ENCODE measurements around the gene SMYD3. TPM values are rescaled to one million over a fixed set of nuclear protein-coding genes. Genes with fewer than 3 reads are reported as not detected.
A peak's percentile ranks its signal among the peaks of the same experiment; 100 is the strongest.

The SMYD3 gene
- total RNA-seq, 3 donors from 2014 or later: 16.8 to 28.8 (median 19.5) TPM

- intact Hi-C loops (cut with DNase I; ENCODE audit: low total_unique reads): no loop called here
- TF ChIP-seq CTCF (IDR thresholded peaks at IDR 0.05) (no peak), POLR2AphosphoS5 (IDR thresholded peaks at IDR 0.05) (no peak), POLR2A (IDR thresholded peaks at IDR 0.05) (no peak)
Measured at GRCh38 chr1:246020211-246020954, 486.7 kb downstream of the SMYD3 start.

DNA sequence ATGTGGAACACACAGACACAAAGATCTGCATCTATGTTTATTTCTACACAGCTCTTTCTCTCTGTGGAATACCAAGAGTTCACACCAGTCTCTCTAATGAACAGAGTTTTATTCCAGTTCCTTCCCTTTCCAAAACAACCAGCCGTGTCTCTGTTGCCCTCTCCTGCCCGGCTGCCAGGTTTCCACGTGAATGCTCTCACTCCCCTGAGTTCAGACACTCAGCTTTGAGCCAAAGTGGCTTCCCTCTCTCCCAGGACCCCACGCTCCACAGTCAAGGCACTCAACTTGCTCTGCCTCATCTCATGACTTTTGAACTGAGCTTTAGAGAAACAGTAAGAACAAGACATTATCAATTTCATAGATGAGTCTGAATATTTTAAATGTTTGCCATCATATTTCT, 488.9 kb downstream of the SMYD3 start:
- TF ChIP-seq CTCF (IDR thresholded peaks at IDR 0.05) (no peak), POLR2A (IDR thresholded peaks at IDR 0.05) (no peak), POLR2AphosphoS5 (IDR thresholded peaks at IDR 0.05) (no peak)
- no peak overlapping the region for H3K27ac ChIP-seq
- DNase-seq (ENCODE audit: low spot score in 2 of 2): no peak
- H3K9me3 ChIP-seq: no peaks in the 10 kb centered on the region
- H3K27me3 ChIP-seq: no peaks in the 10 kb centered on the region
- H3K4me3 ChIP-seq: no peak overlapping the region
- H3K36me3 ChIP-seq: no peaks in the 10 kb centered on the region
- no peaks in the 10 kb centered on the region for H3K4me1 ChIP-seq
- intact Hi-C loops (cut with DNase I; ENCODE audit: low total_unique reads): no loop called here

More at GRCh38 chr1:246020211-246020954, 486.7 kb downstream of the SMYD3 start:
- DNase-seq (ENCODE audit: low spot score in 2 of 2): no peak
- H3K36me3 ChIP-seq: no peaks in the 10 kb centered on the region
- no peaks in the 10 kb centered on the region for H3K9me3 ChIP-seq
- H3K4me1 ChIP-seq: no peaks in the 10 kb centered on the region
- H3K4me3 ChIP-seq: no peak overlapping the region
- H3K27me3 ChIP-seq: no peaks in the 10 kb centered on the region
- H3K27ac ChIP-seq: no peak overlapping the region

DNA sequence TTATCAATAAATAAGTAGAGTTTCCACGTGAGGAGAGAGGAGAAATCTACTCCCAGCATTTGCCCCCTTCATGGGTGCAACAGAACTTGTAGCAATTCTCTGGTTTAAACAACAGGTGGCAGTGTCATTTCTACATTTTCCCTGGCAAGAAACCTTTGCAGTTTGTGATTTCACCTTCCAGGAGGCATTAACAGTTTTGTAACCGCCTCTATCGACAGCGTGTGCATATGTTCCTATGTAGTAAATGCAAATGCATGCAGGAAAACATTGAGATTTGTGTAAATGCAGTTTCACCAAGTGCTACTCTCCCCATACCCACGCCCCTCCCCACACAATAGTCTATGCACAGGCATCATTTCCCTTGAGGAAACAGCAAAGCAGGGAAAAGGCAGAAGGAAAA, 494.7 kb downstream of the SMYD3 start:
- H3K9me3 ChIP-seq: no peaks in the 10 kb centered on the region
- no peaks in the 10 kb centered on the region for H3K36me3 ChIP-seq
- no peak overlapping the region for H3K27ac ChIP-seq
- no peak for DNase-seq (ENCODE audit: low spot score in 2 of 2)
- H3K27me3 ChIP-seq: no peaks in the 10 kb centered on the region
- TF ChIP-seq POLR2AphosphoS5 (IDR thresholded peaks at IDR 0.05) (no peak), CTCF (IDR thresholded peaks at IDR 0.05) (peak in 2 of 3 donors; percentile 33 to 57), POLR2A (IDR thresholded peaks at IDR 0.05) (no peak)
- H3K4me3 ChIP-seq: no peak overlapping the region
- intact Hi-C loops (cut with DNase I; ENCODE audit: low total_unique reads): no loop called here
- no peaks in the 10 kb centered on the region for H3K4me1 ChIP-seq

- H3K36me3 ChIP-seq: no peaks in the 10 kb centered on the region
- no peaks in the 10 kb centered on the region for H3K9me3 ChIP-seq
- no peak for TF ChIP-seq CTCF (IDR thresholded peaks at IDR 0.05)
- no peak for TF ChIP-seq POLR2AphosphoS5 (IDR thresholded peaks at IDR 0.05)
- TF ChIP-seq POLR2A (IDR thresholded peaks at IDR 0.05): no peak
- no peak overlapping the region for H3K27ac ChIP-seq
- no peaks in the 10 kb centered on the region for H3K4me1 ChIP-seq
- intact Hi-C loops (cut with DNase I; ENCODE audit: low total_unique reads): no loop called here
- H3K27me3 ChIP-seq: no peaks in the 10 kb centered on the region
- H3K4me3 ChIP-seq: no peak overlapping the region
- no peak for DNase-seq (ENCODE audit: low spot score in 2 of 2)
Measured at GRCh38 chr1:246010386-246010785, 496.7 kb downstream of the SMYD3 start.

GRCh38 chr1:246008363-246008831, 498.7 kb downstream of the SMYD3 start:
- Histone ChIP-seq H3K27ac (peak overlapping the region; percentile 70 to 78), H3K36me3 (no peaks in the 10 kb centered on the region), H3K27me3 (no peaks in the 10 kb centered on the region), H3K9me3 (no peaks in the 10 kb centered on the region), H3K4me3 (peak overlapping the region in 2 of 3 donors; percentile 28 to 49), H3K4me1 (no peaks in the 10 kb centered on the region)
- peak in 1 of 2 donors; percentile 50 for DNase-seq (ENCODE audit: low spot score in 2 of 2)
- TF ChIP-seq POLR2A (IDR thresholded peaks at IDR 0.05) (no peak), POLR2AphosphoS5 (IDR thresholded peaks at IDR 0.05) (no peak), CTCF (IDR thresholded peaks at IDR 0.05) (no peak)
- intact Hi-C loops (cut with DNase I; ENCODE audit: low total_unique reads): no loop called here
